Measurements from ENCODE around the gene ATP5PO.
"Not testable (repeated sequence)": the region's sequence is repeated elsewhere in the genome, so short reads cannot be mapped to it uniquely, and the experiment has no call there.

The ATP5PO gene

GRCh38 chr21:33865996-33866575 lies 49.5 kb downstream of the ATP5PO start:
- no peak for DNase-seq

DNA sequence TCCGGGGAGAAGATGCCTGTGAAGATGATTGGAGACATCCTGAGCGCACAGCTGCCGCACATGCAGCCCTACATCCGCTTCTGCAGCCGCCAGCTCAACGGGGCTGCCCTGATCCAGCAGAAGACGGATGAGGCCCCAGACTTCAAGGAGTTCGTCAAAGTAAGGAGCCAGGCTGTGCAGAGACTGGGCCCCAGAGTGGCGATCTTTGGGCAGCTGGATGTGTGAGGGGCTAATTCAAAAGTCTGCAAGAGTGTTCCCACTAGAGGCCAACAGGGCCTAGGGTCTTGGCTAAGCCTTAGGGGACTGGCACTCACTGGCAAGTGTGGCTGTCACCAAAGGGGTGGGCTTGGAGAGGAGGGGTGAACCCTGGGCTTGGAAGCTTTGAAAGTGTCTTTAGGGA lies 50.4 kb downstream of the ATP5PO start:
- DNase-seq = no peak

DNA sequence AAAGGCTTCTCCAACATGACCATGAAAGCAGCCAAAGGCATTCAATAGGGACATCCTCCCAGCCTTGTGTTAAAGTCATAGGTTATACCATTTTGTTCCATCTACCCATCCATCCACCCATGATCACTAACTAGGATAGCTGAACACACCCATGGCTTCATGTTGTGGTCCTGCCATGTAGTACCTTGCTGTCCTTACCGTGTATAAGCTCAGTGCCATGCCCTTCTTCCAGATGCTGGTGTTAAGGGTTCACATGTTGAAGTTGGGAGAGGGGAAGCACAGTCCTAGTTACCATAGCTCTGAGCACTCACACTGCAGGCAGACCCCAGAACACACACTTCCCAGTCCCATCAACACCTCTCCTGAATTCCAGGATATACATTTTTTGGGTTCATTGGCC lies 51.5 kb downstream of the ATP5PO start:
- no peak for DNase-seq

DNA sequence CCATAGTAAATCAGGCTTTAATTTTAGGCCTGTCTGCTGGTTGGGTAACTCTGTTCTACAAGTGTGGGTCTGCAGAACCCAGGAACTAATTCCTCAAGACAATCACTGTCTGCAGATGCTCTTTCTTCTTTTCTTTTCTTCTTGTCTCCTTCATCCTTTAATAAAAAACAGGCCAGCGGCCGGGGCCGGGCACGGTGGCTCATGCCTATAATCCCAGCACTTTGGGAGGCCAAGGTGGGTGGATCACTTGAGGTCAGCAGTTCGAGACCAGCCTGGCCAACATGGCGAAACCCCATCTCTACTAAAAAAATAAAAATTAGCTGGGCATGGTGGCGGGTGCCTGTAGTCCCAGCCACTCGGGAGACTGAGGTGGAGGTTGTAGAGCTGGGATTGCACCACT lies 52.4 kb downstream of the ATP5PO start:
- not testable (repeated sequence) for DNase-seq

DNA sequence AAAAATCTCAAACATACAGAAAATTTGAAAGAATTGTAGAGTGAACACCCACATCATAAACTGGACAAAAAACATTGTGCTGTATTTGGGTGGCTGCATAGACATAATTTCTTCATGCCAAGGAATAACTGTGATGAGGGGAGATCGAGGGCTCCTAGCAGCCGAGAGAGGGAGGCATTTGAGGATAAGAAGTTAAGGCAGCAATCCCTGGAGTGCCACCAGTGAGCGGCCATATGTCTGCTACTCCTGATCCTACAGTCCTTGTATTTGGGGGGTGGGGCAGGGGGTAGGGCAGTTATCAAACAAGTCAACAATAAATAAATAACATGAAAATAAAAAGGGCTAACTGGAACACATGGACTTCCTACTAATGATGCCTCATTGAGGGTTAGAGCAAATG lies 54.5 kb downstream of the ATP5PO start:
- no peak for DNase-seq

GRCh38 chr21:33860332-33860879 lies 55.2 kb downstream of the ATP5PO start:
- DNase-seq = no peak

GRCh38 chr21:33859373-33860102 lies 56.1 kb downstream of the ATP5PO start:
- DNase-seq = no peak

DNA sequence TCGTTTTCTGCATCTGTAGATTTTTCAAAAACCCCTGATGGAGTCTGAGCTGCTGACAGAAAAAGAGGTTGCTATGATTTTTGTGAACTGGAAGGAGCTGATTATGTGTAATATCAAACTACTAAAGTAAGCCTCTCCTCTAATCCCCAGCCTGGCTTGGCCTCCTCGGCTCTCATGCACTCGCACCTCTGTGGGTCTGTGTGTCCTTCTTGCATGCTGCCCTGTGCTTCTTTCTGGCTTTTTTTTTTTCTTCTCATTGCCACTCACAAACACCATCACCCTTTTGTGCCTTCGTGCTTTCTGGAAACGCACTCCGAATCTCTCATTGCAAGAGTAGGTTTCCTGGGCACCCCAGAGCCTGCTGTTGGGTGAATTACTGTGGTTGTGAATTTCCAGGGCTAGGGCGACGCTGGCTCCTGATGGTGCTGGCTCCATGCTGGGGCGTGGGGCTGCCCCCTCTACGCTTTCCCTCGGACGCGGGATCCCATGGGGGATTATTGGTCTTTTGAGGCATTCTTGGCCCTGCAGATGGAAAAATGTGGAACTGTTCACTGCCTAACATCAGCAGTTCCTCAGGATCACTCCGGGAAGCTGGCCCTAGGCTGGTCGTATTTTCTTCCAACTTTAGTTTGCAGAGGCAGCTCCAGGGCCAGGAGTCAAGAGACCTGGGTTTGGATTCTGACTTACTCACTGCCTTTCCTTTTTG lies 56.8 kb downstream of the ATP5PO start:
- no peak for DNase-seq

DNA sequence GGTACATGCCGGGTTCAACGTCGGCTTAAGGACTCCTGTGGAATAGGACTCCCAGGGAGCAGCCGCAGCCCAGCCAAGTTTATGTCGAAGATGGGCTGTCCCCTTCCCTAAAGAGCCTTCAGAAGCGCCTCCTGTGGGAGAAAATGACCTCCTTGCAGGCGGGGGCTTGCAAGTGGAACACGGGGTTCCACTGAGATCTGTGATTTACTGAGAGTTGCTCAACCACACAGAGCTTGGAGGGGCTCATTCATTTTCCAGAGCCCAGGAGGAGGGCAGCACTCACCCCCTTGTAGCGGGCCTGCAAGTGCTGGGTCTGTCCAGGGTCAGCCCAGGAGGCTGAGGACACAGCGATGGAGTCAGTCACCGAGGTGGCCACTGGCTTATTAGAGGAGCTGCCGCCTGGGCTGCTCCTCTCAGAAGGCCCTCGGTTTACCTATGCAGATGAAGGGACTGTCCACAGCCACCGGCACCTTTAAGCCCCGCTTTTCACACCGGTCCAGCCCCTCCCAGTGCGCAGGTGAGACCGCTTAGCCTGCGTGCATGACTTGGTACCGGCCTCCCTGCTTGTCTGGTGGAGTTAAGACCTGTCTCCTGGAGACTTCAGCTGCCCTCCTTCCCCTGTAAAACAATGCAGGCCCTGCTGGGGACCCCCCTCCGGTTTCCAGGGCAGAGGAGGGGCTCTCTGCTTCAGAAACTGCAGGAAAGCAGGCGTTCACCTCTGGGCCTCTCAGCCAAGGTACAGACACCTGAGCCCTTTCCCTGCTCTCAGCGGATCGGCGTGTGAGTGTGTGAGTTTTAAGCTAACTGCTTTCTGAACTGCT lies 57.5 kb downstream of the ATP5PO start:
- no peak for DNase-seq

GRCh38 chr21:33856893-33857527 lies 58.6 kb downstream of the ATP5PO start:
- no peak for DNase-seq

DNA sequence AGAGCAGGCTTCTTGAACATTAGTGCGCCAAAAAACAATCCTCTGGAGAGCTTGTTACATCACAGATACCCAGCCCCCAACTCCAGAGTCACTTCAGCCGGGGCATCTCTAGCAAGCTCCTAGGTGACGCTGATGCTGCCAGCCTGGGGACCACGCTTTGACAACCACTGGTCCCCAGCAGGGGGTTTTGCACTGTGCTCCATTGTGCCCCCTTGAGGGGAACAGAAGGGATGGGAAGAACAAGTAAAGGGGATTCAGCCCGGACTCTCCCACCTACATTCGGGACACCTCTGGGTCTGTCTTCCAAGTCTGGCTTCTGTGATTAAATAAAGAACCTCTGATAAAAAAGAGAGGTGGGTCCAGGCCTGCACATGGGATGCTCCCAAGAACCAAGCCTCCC lies 60.4 kb downstream of the ATP5PO start:
- no peak for DNase-seq

DNA sequence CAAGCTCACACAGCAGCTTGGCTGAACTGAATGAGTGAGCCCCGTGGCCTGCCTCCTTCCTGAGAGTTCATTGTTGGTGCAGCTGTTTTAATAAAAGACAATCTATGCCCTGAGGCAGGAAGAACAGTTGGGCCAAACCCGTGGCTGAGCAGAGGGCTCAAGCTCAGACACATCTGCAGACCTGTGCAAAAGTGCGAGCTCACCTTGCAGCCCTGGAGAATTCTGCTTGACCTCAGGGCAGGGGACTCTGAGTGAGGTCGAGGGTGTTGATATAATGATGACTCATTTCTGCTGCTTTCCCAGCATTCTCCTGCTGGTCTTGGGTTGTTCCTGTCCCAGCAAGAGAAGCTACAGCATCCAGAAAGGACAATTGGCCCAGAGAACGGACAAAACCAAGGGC lies 61.0 kb downstream of the ATP5PO start:
- no peak for DNase-seq

Measured in activated CD4-positive, alpha-beta T cell treated with anti-CD3 and anti-CD28 coated beads for 1 hour (primary cell).